GM19438 (cell line): ENCODE results near the gene FTSJ1.
"Not testable (repeated sequence)": the region's sequence is repeated elsewhere in the genome, so short reads cannot be mapped to it uniquely, and the experiment has no call there.

ENCODE experiments used
- ATAC-seq: cut with Tn5 transposase; IDR thresholded peaks from one replicate; pipeline ENCODE4 v1.9.1; 2021; ENCODE audit warnings: low read depth; ENCODE audit not compliant: unreplicated experiment

The FTSJ1 gene

GRCh38 chrX:48492293-48492910, 16.4 kb downstream of the FTSJ1 start:
- no peak for ATAC-seq

DNA sequence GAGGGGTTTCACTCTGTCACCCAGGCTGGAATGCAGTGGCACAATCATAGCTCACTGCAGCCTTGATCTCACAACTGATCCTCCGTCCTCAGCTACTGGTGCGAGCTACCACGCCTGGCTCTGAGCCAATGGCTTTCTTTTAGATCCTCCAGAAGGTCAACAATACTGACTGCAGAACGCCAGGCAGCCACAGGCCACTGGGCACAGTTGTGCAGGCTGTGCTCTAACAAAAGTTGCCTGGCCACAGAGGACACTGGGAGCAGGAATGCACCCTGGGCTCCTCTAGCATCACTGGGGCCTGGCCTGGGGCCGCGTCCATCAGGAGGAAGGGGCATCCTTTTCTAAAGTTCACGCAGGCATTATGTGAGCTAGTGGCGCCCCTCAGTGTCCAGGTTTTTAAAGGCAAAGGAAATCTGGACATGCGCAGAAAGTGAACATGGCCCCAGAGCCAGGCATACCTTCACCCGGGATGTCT, 17.9 kb downstream of the FTSJ1 start:
- ATAC-seq: no peak

- ATAC-seq: no peak
Observed at GRCh38 chrX:48496660-48497059, 20.7 kb downstream of the FTSJ1 start.

DNA sequence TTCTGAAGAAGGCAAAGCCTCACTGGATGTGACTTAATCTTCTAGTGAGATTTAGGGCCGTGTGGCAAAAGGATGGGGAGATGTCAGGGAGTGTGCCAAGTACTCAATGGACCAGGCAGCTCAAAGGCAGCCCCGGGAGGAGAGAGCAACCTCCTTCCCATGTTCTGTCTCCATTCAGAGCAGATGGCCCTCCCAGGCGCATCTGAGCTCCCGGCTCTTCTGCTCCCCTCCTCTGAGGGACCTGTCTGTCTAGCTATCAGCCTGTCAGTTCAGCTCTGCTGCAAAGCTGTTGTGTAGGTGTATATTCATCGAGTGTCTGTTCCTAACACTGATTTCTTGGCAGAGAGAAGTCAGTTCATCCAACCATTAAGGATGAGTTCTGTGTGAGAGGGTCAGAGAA, 21.9 kb downstream of the FTSJ1 start:
- no peak for ATAC-seq

- ATAC-seq: no peak
Observed at GRCh38 chrX:48498374-48498809, 22.4 kb downstream of the FTSJ1 start.

GRCh38 chrX:48504261-48504660, 28.3 kb downstream of the FTSJ1 start:
- ATAC-seq: no peak

GRCh38 chrX:48505481-48505880, 29.5 kb downstream of the FTSJ1 start:
- no peak for ATAC-seq

DNA sequence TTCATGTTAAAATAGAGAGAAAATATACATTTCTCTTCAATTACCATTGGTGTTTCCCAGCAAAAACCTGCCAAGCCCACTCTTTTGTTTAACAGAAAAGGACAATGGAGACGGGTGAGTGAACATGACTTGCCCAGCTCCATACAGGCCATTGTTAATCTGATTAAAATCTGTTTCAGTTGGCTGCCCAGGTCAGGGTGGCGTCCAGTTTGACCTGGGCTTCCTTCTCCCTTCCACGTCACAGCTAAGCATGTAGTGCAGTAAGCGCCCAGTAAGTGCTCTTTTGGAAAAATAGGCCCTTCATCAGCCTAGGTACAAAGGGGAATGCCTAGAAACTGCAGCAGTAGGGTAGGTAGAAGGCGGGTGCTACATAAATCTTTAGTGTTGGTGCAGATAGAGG, 31.2 kb downstream of the FTSJ1 start:
- no peak for ATAC-seq

GRCh38 chrX:48508400-48509244, 32.6 kb downstream of the FTSJ1 start, which contains the start of gene PORCN:
PORCN (plus strand) TSS chrX:48508992; CDS start chrX:48509821, 829 bp downstream.
- peak; percentile 60 for ATAC-seq

- peak; percentile 8 for ATAC-seq
Observed at GRCh38 chrX:48509245-48509590, 33.2 kb downstream of the FTSJ1 start.

- ATAC-seq: no peak
Observed at GRCh38 chrX:48509619-48510018, 33.6 kb downstream of the FTSJ1 start.

DNA sequence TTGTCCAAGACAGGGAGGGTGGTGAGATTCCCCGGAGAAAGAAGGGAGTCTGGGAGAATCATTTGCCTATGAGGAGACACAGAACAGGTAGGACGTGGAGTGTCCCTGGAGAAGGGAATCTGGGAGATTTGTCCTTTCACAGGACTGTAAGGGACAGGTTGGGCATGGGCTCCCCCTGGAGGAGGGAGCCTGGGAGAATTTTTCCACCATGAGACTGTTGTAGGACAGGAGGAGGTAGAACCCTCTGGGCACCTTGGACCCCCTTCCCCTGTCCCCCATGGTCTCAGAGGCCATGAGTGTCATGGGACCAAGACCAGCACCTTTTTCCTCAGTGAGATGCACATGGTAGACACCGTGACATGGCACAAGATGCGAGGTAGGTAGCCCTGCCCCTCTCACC, 35.6 kb downstream of the FTSJ1 start:
- no peak for ATAC-seq

DNA sequence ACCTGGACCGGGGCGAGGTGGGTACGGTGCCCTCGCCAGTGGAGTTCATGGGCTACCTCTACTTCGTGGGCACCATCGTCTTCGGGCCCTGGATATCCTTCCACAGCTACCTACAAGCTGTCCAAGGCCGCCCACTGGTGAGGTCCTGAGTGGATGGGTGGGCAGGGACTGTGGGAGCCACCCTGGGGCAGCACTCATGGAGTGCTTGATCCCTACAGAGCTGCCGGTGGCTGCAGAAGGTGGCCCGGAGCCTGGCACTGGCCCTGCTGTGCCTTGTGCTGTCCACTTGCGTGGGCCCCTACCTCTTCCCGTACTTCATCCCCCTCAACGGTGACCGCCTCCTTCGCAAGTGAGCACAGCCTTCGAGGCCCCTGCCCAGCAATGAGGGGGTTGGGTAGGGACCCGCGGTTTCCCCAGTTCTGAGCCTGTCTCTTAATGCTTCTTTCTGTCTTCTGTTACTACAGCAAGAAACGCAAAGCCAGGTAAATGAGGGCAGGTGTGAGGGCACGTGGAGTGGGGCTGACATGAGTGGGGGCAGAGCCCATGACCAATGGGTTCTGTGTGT, 36.5 kb downstream of the FTSJ1 start:
- ATAC-seq: no peak

DNA sequence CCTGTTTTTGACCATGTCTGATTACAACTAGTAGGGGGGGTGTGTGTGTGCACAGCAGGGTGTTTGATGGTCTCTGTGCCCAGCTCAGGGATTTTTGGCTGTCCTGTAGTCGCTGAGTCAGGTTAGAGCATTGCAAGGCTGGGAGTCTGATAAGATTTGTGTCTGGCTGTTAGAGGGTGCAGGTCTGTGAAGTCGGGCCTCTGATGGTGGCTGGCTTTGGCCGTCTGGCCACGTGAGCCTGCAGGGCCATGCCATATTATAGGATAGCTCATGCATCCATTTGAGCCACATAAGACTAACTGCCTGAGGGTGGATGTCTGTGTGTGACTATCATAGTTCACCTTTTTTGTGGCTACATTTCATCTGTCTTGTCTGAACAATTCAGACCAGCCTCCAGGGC, 37.7 kb downstream of the FTSJ1 start:
- no peak for ATAC-seq

- no peak for ATAC-seq
Observed at GRCh38 chrX:48514126-48514806, 38.3 kb downstream of the FTSJ1 start.

GRCh38 chrX:48514868-48515460, 39.0 kb downstream of the FTSJ1 start:
- ATAC-seq: no peak

GRCh38 chrX:48515842-48516241, 39.8 kb downstream of the FTSJ1 start:
- ATAC-seq: no peak

- ATAC-seq: no peak
Observed at GRCh38 chrX:48516285-48516684, 40.3 kb downstream of the FTSJ1 start.

GRCh38 chrX:48516987-48517386, 41.0 kb downstream of the FTSJ1 start:
- no peak for ATAC-seq

DNA sequence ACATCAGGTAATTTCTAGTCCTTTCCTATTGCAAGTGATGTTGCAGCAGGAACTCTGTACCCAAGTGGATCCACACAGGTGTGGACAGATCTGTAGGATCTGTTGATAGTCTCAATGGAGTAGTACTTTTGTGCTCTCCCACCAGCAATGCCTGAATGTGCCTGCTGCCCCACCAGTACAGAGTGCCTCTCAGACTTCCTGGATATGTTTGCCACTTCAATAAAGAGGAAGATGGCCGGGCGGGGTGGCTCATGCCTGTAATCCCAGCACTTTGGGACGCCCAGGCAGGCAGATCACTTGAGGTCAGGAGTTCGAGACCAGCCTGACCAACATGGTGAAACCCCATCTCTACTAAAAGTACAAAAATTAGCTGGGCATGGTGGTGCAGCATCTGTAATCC, 43.5 kb downstream of the FTSJ1 start:
- not testable (repeated sequence) for ATAC-seq

- ATAC-seq: no peak
Observed at GRCh38 chrX:48520455-48520854, 44.5 kb downstream of the FTSJ1 start.
